GM12872 (cell line): ENCODE measurements around the gene TMEM147.

Experiments used
- CTCF ChIP-seq: IDR thresholded peaks from 3 replicates; pipeline ENCODE4 v1.5.1; 2011; ENCODE audit warnings: low read depth, mild to moderate bottlenecking, low read length, moderate library complexity; ENCODE audit not compliant: insufficient read depth

TMEM147 gene

GRCh38 chr19:35506011-35506410, 39.4 kb upstream of the TMEM147 start:
- no peak for TF ChIP-seq CTCF

GRCh38 chr19:35507561-35507960, 37.9 kb upstream of the TMEM147 start:
- TF ChIP-seq CTCF: no peak

- TF ChIP-seq CTCF: no peak
Measured at GRCh38 chr19:35508129-35508528, 37.3 kb upstream of the TMEM147 start.

GRCh38 chr19:35509018-35509652, 36.3 kb upstream of the TMEM147 start:
- TF ChIP-seq CTCF: no peak

GRCh38 chr19:35509861-35510625, 35.4 kb upstream of the TMEM147 start:
- TF ChIP-seq CTCF: peak; percentile 97

GRCh38 chr19:35510626-35510964, 34.8 kb upstream of the TMEM147 start:
- no peak for TF ChIP-seq CTCF

GRCh38 chr19:35511337-35511736, 34.1 kb upstream of the TMEM147 start:
- TF ChIP-seq CTCF: no peak
